ENCODE data around the gene TBXAS1.
"Not testable (repeated sequence)": the region's sequence is repeated elsewhere in the genome, so short reads cannot be mapped to it uniquely, and the experiment has no call there.

Gene TBXAS1

DNA sequence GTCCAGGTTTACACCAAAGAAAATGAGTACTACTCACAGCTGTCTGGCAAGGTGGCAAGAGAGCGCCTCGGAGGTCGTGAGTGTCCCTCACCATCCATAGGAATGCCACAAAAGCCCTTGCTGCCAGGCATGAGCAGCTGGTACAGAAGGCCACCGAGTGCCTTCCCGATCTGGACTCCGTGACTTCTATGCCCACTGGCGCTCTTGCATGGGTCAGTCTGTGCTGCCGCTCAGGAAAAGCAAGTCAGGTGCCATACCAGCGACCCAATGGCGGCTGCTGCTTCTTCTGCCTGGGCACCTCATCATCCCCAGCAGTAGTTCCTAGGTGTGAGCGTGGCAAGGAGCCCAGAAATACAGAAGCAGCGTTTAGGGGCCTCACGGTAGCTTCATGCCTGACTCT, 11.7 kb downstream of the TBXAS1 start:
- ChIA-PET POLR2A (no interaction called here), CTCF (no interaction called here)
- TF ChIP-seq, protein P1, sequence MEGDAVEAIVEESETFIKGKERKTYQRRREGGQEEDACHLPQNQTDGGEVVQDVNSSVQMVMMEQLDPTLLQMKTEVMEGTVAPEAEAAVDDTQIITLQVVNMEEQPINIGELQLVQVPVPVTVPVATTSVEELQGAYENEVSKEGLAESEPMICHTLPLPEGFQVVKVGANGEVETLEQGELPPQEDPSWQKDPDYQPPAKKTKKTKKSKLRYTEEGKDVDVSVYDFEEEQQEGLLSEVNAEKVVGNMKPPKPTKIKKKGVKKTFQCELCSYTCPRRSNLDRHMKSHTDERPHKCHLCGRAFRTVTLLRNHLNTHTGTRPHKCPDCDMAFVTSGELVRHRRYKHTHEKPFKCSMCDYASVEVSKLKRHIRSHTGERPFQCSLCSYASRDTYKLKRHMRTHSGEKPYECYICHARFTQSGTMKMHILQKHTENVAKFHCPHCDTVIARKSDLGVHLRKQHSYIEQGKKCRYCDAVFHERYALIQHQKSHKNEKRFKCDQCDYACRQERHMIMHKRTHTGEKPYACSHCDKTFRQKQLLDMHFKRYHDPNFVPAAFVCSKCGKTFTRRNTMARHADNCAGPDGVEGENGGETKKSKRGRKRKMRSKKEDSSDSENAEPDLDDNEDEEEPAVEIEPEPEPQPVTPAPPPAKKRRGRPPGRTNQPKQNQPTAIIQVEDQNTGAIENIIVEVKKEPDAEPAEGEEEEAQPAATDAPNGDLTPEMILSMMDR (IDR thresholded peaks at IDR 0.05; ENCODE audit: control extremely low read depth, extremely low read depth, low read depth, missing control alignments), result no peak
- DNase-seq (ENCODE audit: extremely low spot score), result no peak

DNA sequence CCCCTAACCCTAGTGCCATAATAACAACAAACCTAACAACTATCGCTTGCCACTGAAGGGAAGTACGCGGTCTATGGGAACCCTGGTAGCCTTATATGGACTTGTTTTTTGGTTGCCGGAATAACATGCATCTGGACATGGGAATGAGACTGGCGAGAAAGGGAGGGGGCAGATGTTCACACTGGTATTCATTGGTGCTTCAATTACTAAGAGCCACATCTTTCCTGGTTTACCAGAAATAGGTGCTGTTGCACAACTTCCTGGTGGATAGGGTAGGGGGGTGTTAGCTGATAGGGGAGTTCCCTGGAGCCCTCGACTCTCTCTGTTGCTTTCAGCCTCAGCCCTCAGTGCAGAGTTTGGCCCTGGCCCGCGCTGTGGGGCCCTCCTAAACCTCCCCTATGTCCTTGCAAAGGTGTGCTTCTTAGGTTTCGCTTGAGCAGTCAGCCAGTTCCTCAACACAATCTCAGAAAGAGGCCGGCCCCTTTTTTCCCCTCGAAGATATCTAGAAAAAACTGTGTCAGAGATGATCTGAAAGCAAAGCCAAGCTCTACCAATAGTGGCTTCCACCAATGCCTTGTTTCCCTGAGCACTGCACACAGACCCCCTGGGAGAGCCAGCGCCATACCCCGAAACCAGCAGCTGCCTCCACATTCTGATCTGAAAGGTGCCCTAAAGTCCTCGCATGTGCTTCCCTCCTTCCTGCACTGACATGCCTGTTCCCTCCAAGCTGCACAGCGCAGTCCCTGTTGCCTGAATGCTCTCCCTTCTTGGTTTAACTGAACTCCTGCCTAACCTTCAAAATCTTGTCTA, 13.5 kb downstream of the TBXAS1 start:
- TF ChIP-seq, protein P1 (IDR thresholded peaks at IDR 0.05; ENCODE audit: control extremely low read depth, extremely low read depth, low read depth, missing control alignments), result no peak
- DNase-seq (ENCODE audit: extremely low spot score), result peak; percentile 64
- CTCF ChIA-PET, result interaction anchor here (1.2 to 2.0 kb wide), 4 partner anchors 12 to 343 kb away, joined by 3 to 5 read pairs (median 4); partner anchors contain the start of gene TBXAS1
- POLR2A ChIA-PET, result no interaction called here

DNA sequence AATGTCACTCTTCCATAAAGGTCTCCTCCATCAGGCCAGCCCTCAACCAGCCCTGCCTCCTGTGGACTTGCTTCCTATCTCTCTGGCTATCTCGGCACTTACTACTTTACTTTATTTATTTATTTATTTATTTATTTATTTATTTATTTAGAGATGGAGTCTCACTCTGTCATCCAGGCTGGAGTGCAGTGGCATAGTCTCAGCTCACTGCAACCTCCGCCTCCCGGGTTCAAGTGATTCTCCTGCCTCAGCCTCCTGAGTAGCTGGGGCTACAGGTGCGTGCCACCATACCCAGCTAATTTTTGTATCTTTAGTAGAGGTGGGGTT, 14.1 kb downstream of the TBXAS1 start:
- DNase-seq (ENCODE audit: extremely low spot score); POLR2A ChIA-PET: not testable (repeated sequence)
- CTCF ChIA-PET, result interaction anchor here (1.2 to 2.0 kb wide), 4 partner anchors 13 to 344 kb away, joined by 3 to 5 read pairs (median 4); partner anchors contain the start of gene TBXAS1

DNA sequence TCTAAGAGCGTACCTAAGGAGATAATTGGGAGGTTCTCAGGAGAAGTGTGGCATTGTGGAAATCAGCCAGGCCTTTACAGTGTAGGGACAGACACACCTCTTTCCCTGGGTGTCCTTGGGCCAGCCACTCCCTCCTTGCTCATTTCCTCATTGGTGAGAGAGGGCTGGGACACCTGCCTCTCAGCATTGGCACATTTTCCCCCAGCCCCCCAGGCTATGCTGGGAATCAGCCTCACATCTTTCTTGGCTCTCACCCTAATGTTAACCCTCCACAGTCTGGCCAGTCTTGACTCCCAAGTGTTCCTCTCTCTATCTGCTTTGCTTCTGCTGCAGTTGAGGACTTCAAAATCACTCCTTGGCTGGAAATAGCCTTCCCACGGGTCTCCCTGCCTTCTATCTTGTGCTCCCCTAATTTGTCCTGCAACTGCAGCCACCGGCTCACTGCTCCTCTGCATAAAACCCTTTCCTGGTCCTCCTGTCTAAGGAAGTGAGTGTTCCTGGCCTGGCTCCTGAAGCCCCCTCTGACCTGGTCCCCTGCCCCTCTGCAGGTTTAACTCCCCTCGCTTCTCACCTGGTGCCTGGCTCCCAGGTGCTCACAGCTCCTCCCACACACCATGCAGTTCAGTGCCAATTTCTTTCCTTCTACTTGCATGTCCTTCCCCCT, 15.8 kb downstream of the TBXAS1 start:
- POLR2A ChIA-PET, result no interaction called here

DNA sequence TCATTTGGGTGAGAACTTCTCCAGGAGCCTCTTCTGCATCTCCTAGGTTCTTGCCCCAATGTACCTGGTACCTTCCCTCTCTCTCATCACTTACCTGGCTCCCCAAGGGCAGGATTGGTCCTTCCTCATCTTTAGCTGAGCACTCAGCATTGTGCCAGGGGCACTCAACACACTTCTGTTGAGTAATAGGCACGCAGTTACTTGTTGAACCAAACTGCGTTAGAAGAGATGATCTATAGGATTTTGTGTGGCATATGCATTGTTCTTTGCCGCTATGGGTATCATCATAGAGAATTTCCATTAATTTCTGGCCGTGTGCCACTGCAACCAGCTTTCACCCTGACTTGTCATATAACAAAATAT, 16.4 kb downstream of the TBXAS1 start:
- ChIA-PET CTCF (interaction anchor here (1.3 kb wide), 1 partner anchor 39 kb away, joined by 4 read pairs; no protein-coding TSS in a partner anchor), POLR2A (interaction anchor here (0.6 kb wide), 1 partner anchor 108 kb away, joined by 3 read pairs; no protein-coding TSS in a partner anchor)
- TF ChIP-seq, protein P1 (IDR thresholded peaks at IDR 0.05; ENCODE audit: control extremely low read depth, extremely low read depth, low read depth, missing control alignments), result no peak
- DNase-seq (ENCODE audit: extremely low spot score), result no peak

More for the DNA sequence above, 15.8 kb downstream of the TBXAS1 start:
- TF ChIP-seq, protein P1 (IDR thresholded peaks at IDR 0.05; ENCODE audit: control extremely low read depth, extremely low read depth, low read depth, missing control alignments), result no peak
- CTCF ChIA-PET, result interaction anchor here (1.3 kb wide), 1 partner anchor 40 kb away, joined by 4 read pairs; no protein-coding TSS in a partner anchor
- DNase-seq (ENCODE audit: extremely low spot score), result no peak

DNA sequence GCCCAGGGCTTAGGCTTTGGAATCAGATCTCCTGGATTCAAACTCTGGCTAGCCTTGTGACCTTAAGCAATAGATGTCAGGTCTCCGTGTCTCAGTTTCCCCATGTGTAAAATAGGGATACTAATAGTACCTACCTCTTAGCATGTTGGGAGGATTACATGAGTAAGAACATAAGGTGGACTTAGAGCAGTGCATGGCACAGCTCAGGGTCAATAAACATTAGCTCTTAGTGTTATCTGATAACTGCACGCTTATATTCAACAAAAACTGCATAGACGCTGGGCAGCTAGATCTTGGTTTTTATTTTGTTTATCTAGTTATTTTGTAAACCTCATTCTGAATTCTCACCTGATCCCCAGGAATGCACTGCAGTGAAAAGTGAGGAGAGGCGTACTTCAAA, 17.2 kb downstream of the TBXAS1 start:
- no peak for DNase-seq (ENCODE audit: extremely low spot score)
- CTCF ChIA-PET, result interaction anchor here (1.3 to 1.5 kb wide), 2 partner anchors 35 to 38 kb away, joined by 3 to 4 read pairs; no protein-coding TSS in a partner anchor
- POLR2A ChIA-PET, result interaction anchor here (0.6 kb wide), 1 partner anchor 107 kb away, joined by 3 read pairs; no protein-coding TSS in a partner anchor
- TF ChIP-seq, protein P1 (IDR thresholded peaks at IDR 0.05; ENCODE audit: control extremely low read depth, extremely low read depth, low read depth, missing control alignments), result no peak

DNA sequence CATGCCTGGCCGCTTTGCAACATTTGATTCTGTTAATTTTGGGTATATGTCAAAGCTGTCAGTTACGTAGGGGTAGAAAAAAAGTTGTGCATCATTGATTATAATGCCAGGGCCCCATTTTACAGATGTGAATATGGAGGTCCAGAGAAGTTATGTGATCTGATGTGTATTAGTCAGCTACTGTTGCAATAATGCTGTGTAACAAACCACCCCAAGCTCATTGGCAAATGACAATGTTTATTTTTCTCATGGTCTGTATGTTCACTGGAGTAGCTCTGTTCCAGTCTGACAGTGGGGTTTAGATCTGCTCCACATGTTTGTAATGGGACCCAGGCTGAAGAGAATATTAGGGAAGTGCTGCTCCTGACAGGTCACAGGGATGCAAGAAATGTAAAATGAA, 19.2 kb downstream of the TBXAS1 start:
- no peak for DNase-seq (ENCODE audit: extremely low spot score)
- POLR2A ChIA-PET, result no interaction called here
- CTCF ChIA-PET, result interaction anchor here (1.9 kb wide), 1 partner anchor 18 kb away, joined by 7 read pairs; no protein-coding TSS in a partner anchor
- TF ChIP-seq, protein P1 (IDR thresholded peaks at IDR 0.05; ENCODE audit: control extremely low read depth, extremely low read depth, low read depth, missing control alignments), result no peak
